SK-N-SH treated with all-trans-retinoic acid at 6 μM for 48 hours (cell line): ENCODE measurements around the gene NDE1.

ENCODE experiments used
- ARNTL ChIP-seq: fragments of 450-650 bp; formaldehyde crosslinking; IDR thresholded peaks from 2 replicates; pipeline ENCODE4 v1.5.0; 2020; ENCODE audit warnings: low read depth, mild to moderate bottlenecking, moderate library complexity, borderline replicate concordance
- ESRRG ChIP-seq: fragments of 250-450 bp; sonication (Bioruptor Pico); IDR thresholded peaks from 2 replicates; pipeline ENCODE4 v1.6.1; 2021; ENCODE audit warnings: mild to moderate bottlenecking
- OSR1 ChIP-seq: fragments of 250-450 bp; sonication (Bioruptor Pico); IDR thresholded peaks from 2 replicates; pipeline ENCODE4 v1.8.0; 2022; ENCODE audit warnings: moderate library complexity, mild to moderate bottlenecking, inconsistent platforms
- RARB ChIP-seq: fragments of 250-450 bp; sonication (Bioruptor Pico); IDR thresholded peaks from 2 replicates; pipeline ENCODE4 v1.8.0; 2021; ENCODE audit warnings: mild to moderate bottlenecking, moderate library complexity
- TCF4 ChIP-seq: fragments of 250-450 bp; sonication (Bioruptor Pico); IDR thresholded peaks from 2 replicates; pipeline ENCODE4 v1.8.0; 2021; ENCODE audit warnings: mild to moderate bottlenecking, moderate library complexity, borderline replicate concordance
- ZC3H10 ChIP-seq: fragments of 250-450 bp; sonication (Bioruptor Pico); IDR thresholded peaks from 2 replicates; pipeline ENCODE4 v1.5.1; 2021; ENCODE audit warnings: mild to moderate bottlenecking, moderate library complexity
- ZNF70 ChIP-seq: fragments of 450-650 bp; formaldehyde crosslinking; IDR thresholded peaks from 2 replicates; pipeline ENCODE4 v1.5.0; 2020; ENCODE audit warnings: mild to moderate bottlenecking, moderate library complexity
- TF ChIP-seq, protein P1 (sequence below): fragments of 250-450 bp; sonication (Bioruptor Pico); IDR thresholded peaks from 2 replicates; pipeline ENCODE4 v1.8.0; 2020; ENCODE audit warnings: mild to moderate bottlenecking, moderate library complexity, borderline replicate concordance
- TF ChIP-seq, protein P2 (sequence below): fragments of 250-450 bp; sonication (Bioruptor Pico); IDR thresholded peaks from 2 replicates; pipeline ENCODE4 v1.8.0; 2021; ENCODE audit warnings: low read depth, mild to moderate bottlenecking, moderate library complexity, borderline replicate concordance
- TF ChIP-seq, protein P3 (sequence below): fragments of 250-450 bp; sonication (Bioruptor Pico); IDR thresholded peaks from 2 replicates; pipeline ENCODE4 v1.5.1; 2020; ENCODE audit warnings: low read depth, mild to moderate bottlenecking, moderate library complexity

DNA sequence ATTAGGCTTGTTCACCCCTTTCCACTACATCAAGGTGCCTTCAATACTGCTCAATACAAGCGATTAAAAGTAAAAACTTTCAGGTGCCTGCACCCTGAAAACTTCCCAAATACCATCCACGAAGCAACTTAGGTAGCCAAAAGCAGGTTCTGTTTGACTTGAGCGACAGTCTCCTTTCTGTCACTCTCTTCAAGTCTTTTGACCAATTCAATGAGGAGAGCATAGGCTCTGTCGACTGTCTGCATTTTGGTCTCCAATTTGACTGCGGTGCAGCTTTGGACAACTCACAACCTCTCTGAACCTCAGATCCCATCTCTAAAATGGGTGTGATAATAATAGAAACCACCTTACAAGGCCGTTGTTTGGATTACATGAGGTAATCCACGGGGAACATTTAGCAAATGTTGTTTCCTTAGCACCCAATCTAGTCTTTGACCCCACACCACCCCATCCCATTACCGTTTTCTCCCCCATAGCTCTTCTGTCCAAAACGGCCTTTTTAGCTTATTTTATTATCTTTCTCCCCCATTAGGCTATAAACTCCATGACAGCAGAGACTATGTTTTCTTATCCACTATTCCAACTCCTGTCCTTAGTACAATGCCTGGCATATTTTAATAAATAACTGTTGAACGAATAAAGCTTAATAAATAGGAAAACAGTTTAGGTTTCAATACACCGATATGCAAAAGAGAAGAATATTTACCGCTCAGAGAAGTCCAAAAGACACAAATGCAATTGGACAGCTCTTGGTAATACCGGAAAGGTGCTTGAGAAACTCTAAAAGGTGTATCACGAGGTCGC is 8.1 kb upstream of the NDE1 start:
- TF ChIP-seq, protein P1, sequence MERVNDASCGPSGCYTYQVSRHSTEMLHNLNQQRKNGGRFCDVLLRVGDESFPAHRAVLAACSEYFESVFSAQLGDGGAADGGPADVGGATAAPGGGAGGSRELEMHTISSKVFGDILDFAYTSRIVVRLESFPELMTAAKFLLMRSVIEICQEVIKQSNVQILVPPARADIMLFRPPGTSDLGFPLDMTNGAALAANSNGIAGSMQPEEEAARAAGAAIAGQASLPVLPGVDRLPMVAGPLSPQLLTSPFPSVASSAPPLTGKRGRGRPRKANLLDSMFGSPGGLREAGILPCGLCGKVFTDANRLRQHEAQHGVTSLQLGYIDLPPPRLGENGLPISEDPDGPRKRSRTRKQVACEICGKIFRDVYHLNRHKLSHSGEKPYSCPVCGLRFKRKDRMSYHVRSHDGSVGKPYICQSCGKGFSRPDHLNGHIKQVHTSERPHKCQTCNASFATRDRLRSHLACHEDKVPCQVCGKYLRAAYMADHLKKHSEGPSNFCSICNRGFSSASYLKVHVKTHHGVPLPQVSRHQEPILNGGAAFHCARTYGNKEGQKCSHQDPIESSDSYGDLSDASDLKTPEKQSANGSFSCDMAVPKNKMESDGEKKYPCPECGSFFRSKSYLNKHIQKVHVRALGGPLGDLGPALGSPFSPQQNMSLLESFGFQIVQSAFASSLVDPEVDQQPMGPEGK, result no peak
- TF ChIP-seq ZC3H10 (CRISPR knock-in tag) (no peak), ARNTL (CRISPR knock-in tag) (no peak), TCF4 (CRISPR knock-in tag) (no peak), ESRRG (CRISPR knock-in tag) (no peak), OSR1 (CRISPR knock-in tag) (no peak), RARB (CRISPR knock-in tag) (no peak), ZNF70 (CRISPR knock-in tag) (no peak)
- TF ChIP-seq, protein P2, sequence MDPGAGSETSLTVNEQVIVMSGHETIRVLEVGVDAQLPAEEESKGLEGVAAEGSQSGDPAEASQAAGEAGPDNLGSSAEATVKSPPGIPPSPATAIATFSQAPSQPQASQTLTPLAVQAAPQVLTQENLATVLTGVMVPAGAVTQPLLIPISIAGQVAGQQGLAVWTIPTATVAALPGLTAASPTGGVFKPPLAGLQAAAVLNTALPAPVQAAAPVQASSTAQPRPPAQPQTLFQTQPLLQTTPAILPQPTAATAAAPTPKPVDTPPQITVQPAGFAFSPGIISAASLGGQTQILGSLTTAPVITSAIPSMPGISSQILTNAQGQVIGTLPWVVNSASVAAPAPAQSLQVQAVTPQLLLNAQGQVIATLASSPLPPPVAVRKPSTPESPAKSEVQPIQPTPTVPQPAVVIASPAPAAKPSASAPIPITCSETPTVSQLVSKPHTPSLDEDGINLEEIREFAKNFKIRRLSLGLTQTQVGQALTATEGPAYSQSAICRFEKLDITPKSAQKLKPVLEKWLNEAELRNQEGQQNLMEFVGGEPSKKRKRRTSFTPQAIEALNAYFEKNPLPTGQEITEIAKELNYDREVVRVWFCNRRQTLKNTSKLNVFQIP (CRISPR knock-in tag), result no peak
- TF ChIP-seq, protein P3, sequence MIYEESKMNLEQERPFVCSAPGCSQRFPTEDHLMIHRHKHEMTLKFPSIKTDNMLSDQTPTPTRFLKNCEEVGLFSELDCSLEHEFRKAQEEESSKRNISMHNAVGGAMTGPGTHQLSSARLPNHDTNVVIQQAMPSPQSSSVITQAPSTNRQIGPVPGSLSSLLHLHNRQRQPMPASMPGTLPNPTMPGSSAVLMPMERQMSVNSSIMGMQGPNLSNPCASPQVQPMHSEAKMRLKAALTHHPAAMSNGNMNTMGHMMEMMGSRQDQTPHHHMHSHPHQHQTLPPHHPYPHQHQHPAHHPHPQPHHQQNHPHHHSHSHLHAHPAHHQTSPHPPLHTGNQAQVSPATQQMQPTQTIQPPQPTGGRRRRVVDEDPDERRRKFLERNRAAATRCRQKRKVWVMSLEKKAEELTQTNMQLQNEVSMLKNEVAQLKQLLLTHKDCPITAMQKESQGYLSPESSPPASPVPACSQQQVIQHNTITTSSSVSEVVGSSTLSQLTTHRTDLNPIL (CRISPR knock-in tag), result no peak
